Neuronal stem cell (in vitro differentiated cells): Measurements from ENCODE around the gene DPP8.

ENCODE experiments used
- DNase-seq: peaks from one replicate; pipeline ENCODE4 v3.0.0-alpha.2; 2013; ENCODE audit warnings: low spot score
- H2AFZ ChIP-seq: one replicate; pipeline ENCODE4 v1.6.1; 2013; ENCODE audit warnings: mild to moderate bottlenecking, low read length, inconsistent platforms
- H2AK5ac ChIP-seq: 2 replicates; pipeline ENCODE4 v1.6.1; 2013; ENCODE audit warnings: low read depth, mild to moderate bottlenecking, inconsistent platforms, low read length, moderate library complexity, mixed read lengths
- H2BK120ac ChIP-seq: 2 replicates; pipeline ENCODE4 v1.6.1; 2013; ENCODE audit warnings: low read depth, mild to moderate bottlenecking, inconsistent platforms, low read length, moderate library complexity, mixed read lengths
- H2BK12ac ChIP-seq: one replicate; pipeline ENCODE4 v1.6.1; 2013; ENCODE audit warnings: low read length, inconsistent platforms
- H2BK15ac ChIP-seq: 2 replicates; pipeline ENCODE4 v1.6.1; 2013; ENCODE audit warnings: mild to moderate bottlenecking, low read length, inconsistent platforms, mixed read lengths
- H2BK5ac ChIP-seq: one replicate; pipeline ENCODE4 v1.6.1; 2013; ENCODE audit warnings: inconsistent platforms, mild to moderate bottlenecking, low read length, moderate library complexity
- H3K14ac ChIP-seq: one replicate; pipeline ENCODE4 v1.6.1; 2013; ENCODE audit warnings: low read length, inconsistent platforms
- H3K18ac ChIP-seq: 2 replicates; pipeline ENCODE4 v1.6.1; 2013; ENCODE audit warnings: low read length, inconsistent platforms
- H3K23ac ChIP-seq: 2 replicates; pipeline ENCODE4 v1.6.1; 2013; ENCODE audit warnings: low read depth, mild to moderate bottlenecking, mixed read lengths, low read length, inconsistent platforms; ENCODE audit not compliant: poor library complexity
- H3K27ac ChIP-seq: replicated peaks from 3 replicates; pipeline ENCODE4 v1.5.1; 2013; ENCODE audit warnings: low read length, inconsistent platforms
- H3K27me3 ChIP-seq, 3 experiments: 2 replicates each; pipeline ENCODE4 v1.6.1; 2013; ENCODE audit warnings: low read length in 3 of 3, mild to moderate bottlenecking in 2 of 3, inconsistent platforms in 1 of 3, low read depth in 1 of 3, mixed read lengths in 1 of 3, moderate library complexity in 1 of 3; ENCODE audit not compliant: control insufficient read depth in 3 of 3, insufficient read depth in 3 of 3
- H3K36me3 ChIP-seq, 2 donors: replicated peaks in 1 of 2; 2 replicates each; pipeline ENCODE4 v1.6.1; 2013; ENCODE audit warnings: low read length in 2 of 2; ENCODE audit not compliant: control insufficient read depth in 2 of 2, insufficient read depth in 2 of 2
- H3K4ac ChIP-seq: 2 replicates; pipeline ENCODE4 v1.6.1; 2013; ENCODE audit warnings: inconsistent platforms, mild to moderate bottlenecking, low read length, moderate library complexity
- H3K4me1 ChIP-seq, 2 donors: 1 replicate in 1 of 2; 2 replicates in 1 of 2; pipeline ENCODE4 v1.6.1; 2013; ENCODE audit warnings: low read length in 2 of 2, low read depth in 1 of 2; ENCODE audit not compliant: control insufficient read depth in 2 of 2, insufficient read depth in 1 of 2
- H3K4me2 ChIP-seq: one replicate; pipeline ENCODE4 v1.6.1; 2013; ENCODE audit warnings: mild to moderate bottlenecking, low read length, inconsistent platforms; ENCODE audit not compliant: insufficient read depth, poor library complexity, severe bottlenecking
- H3K4me3 ChIP-seq, 2 donors: 2 replicates each; pipeline ENCODE4 v1.5.1; 2013; ENCODE audit warnings: low read length in 2 of 2, mild to moderate bottlenecking in 2 of 2, inconsistent platforms in 1 of 2, moderate library complexity in 1 of 2
- H3K79me1 ChIP-seq: one replicate; pipeline ENCODE4 v1.6.1; 2013; ENCODE audit warnings: low read depth, mild to moderate bottlenecking, inconsistent platforms, low read length, moderate library complexity
- H3K9ac ChIP-seq: one replicate; pipeline ENCODE4 v1.6.1; 2013; ENCODE audit warnings: mild to moderate bottlenecking, low read depth, low read length, inconsistent platforms; ENCODE audit not compliant: poor library complexity
- H3K9me3 ChIP-seq, 2 donors: replicated peaks in 1 of 2; 2 replicates each; pipeline versions ENCODE3 to v1.6.1; 2013; ENCODE audit warnings: low read length in 2 of 2, mild to moderate bottlenecking in 2 of 2, inconsistent platforms in 1 of 2, low read depth in 1 of 2, mixed read lengths in 1 of 2, moderate library complexity in 1 of 2; ENCODE audit not compliant: control insufficient read depth in 2 of 2, insufficient read depth in 1 of 2
- H4K8ac ChIP-seq: one replicate; pipeline ENCODE4 v1.6.1; 2013; ENCODE audit warnings: low read depth, mild to moderate bottlenecking, inconsistent platforms, low read length, moderate library complexity
- H4K91ac ChIP-seq: one replicate; pipeline ENCODE4 v1.6.1; 2013; ENCODE audit warnings: low read length, low read depth, mild to moderate bottlenecking, inconsistent platforms; ENCODE audit not compliant: poor library complexity
- WGBS, 2 donors: extraction: QIAGEN DNeasy Blood & Tissue Kit; methylation state at CpG; one replicate each; pipeline ENCODE4 v1.1.7; 2013; ENCODE audit warnings: missing lambda C conversion rate in 2 of 2, mixed read lengths in 1 of 2; ENCODE audit not compliant: insufficient read length in 2 of 2, insufficient replicate concordance in 1 of 2; ENCODE audit errors: extremely low coverage in 2 of 2; 5-methylcytosine and 5-hydroxymethylcytosine counted together

Gene DPP8

GRCh38 chr15:65420975-65421359, 96.5 kb downstream of the DPP8 start:
- Histone ChIP-seq H3K79me1 (peaks cover 7% of the 10 kb centered on the region), H3K4me3 (peak overlapping the region; percentile 65 to 92), H4K91ac (no peak overlapping the region), H3K4me1 (peaks cover 39 to 43% of the 10 kb centered on the region in 2 donors), H3K4ac (no peak overlapping the region), H2BK120ac (peak overlapping the region; percentile 33), H3K18ac (peak overlapping the region; percentile 95), H4K8ac (no peak overlapping the region), H3K9ac (peak overlapping the region; percentile 71), H2BK5ac (peak overlapping the region; percentile 1), H3K23ac (no peak overlapping the region), H3K14ac (no peak overlapping the region), H3K36me3 (peaks cover 0 to 16% of the 10 kb centered on the region in 2 donors), H3K27ac (peak overlapping the region; percentile 100), H2BK15ac (peak overlapping the region; percentile 57), H2AFZ (peak overlapping the region; percentile 92), H3K9me3 (no peaks in the 10 kb centered on the region), H3K27me3 (no peaks in the 10 kb centered on the region), H3K4me2 (peak overlapping the region; percentile 100), H2BK12ac (no peak overlapping the region), H2AK5ac (peak overlapping the region; percentile 23)
- DNase-seq, result no peak
- whole genome bisulfite sequencing, 2 donors, result no CpG with 5 or more reads among the region's 17 CpGs

GRCh38 chr15:65418596-65418995, 98.9 kb downstream of the DPP8 start:
- Histone ChIP-seq H3K79me1 (peaks cover 11% of the 10 kb centered on the region), H3K36me3 (peaks cover 0 to 16% of the 10 kb centered on the region in 2 donors), H3K4me3 (no peak overlapping the region), H2BK15ac (peak overlapping the region; percentile 10), H3K18ac (peak overlapping the region; percentile 73), H4K8ac (no peak overlapping the region), H3K27ac (no peak overlapping the region), H3K23ac (no peak overlapping the region), H3K9me3 (no peaks in the 10 kb centered on the region), H3K27me3 (no peaks in the 10 kb centered on the region), H2AK5ac (peak overlapping the region; percentile 41), H2BK5ac (peak overlapping the region; percentile 30), H2AFZ (no peak overlapping the region), H3K4ac (no peak overlapping the region), H3K4me1 (peaks cover 57 to 58% of the 10 kb centered on the region in 2 donors), H3K4me2 (no peak overlapping the region), H2BK12ac (no peak overlapping the region), H2BK120ac (no peak overlapping the region), H3K9ac (no peak overlapping the region), H4K91ac (no peak overlapping the region), H3K14ac (no peak overlapping the region)
- DNase-seq, result no peak
- no CpG with 5 or more reads among the region's 2 CpGs for WGBS, 2 donors

- peak overlapping the region; percentile 96 for H3K18ac ChIP-seq
- peak overlapping the region; percentile 43 for H2AK5ac ChIP-seq
- no peak overlapping the region for H3K9ac ChIP-seq
- H2BK15ac ChIP-seq, result no peak overlapping the region
- H3K4me3 ChIP-seq, result no peak overlapping the region
- no peak overlapping the region for H3K4ac ChIP-seq
- H3K4me2 ChIP-seq, result peak overlapping the region; percentile 47
- H4K91ac ChIP-seq, result peak overlapping the region; percentile 74
- H3K79me1 ChIP-seq, result peaks cover 4% of the 10 kb centered on the region
- H3K14ac ChIP-seq, result no peak overlapping the region
- H3K27me3 ChIP-seq, result no peaks in the 10 kb centered on the region
- H2BK5ac ChIP-seq, result peak overlapping the region; percentile 95
- H3K27ac ChIP-seq, result peak overlapping the region; percentile 99
- H2BK120ac ChIP-seq, result no peak overlapping the region
- peaks cover 54 to 58% of the 10 kb centered on the region in 2 donors for H3K4me1 ChIP-seq
- no peak overlapping the region for H4K8ac ChIP-seq
- DNase-seq, result peak; percentile 67
- H3K9me3 ChIP-seq, result no peaks in the 10 kb centered on the region
- peaks cover 0 to 16% of the 10 kb centered on the region in 2 donors for H3K36me3 ChIP-seq
- H3K23ac ChIP-seq, result peak overlapping the region; percentile 21
- peak overlapping the region; percentile 9 for H2AFZ ChIP-seq
- H2BK12ac ChIP-seq, result peak overlapping the region; percentile 97
- no CpG with 5 or more reads among the region's 8 CpGs for WGBS, 2 donors
Measured at GRCh38 chr15:65416845-65417416, 100.6 kb downstream of the DPP8 start.

DNA sequence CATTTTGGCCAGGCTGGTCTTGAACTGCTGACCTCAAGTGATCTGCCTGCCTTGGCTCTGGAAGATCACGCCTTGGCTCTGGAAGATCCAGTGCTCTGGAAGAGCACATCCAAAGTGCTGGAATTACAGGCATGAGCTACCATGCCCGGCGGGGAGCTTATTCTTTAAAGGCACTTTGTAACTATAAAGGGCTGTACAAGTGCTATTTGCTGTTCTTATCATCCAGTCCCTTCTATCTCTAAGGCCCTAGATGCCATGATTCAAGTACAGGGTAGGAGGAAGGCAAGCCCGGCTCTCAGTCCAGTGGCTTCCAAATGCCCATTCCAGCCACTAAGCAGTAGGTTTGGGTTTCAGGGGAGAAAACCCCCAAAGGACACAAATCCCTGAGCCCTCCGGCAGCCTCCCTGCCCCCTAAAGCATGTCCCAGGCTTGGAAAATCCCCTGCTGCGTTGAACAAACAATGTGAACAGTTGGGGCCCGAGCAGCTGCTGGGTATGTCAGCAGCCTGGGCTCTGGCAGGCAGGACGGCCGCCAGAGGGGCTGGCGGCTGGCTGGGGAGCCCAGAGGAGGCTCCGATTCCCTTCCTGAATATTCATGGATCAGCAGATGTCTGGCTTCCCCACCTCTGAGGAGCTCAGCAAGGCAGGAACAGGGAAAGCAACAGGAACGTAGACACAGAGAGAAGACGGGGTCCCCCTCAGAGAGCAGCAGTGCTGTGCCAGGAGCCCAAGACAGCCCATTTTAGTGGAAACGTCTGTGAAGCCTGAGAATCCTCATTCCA, 102.5 kb downstream of the DPP8 start:
- H3K9me3 ChIP-seq, result no peaks in the 10 kb centered on the region
- no peak overlapping the region for H3K4ac ChIP-seq
- H3K27ac ChIP-seq, result peak overlapping the region; percentile 95
- no CpG with 5 or more reads among the region's 14 CpGs for WGBS, 2 donors
- peak overlapping the region; percentile 49 for H3K4me2 ChIP-seq
- peak overlapping the region; percentile 63 for H3K9ac ChIP-seq
- peak overlapping the region; percentile 7 for H2AK5ac ChIP-seq
- H3K79me1 ChIP-seq, result peaks cover 9% of the 10 kb centered on the region
- peaks cover 48 to 66% of the 10 kb centered on the region in 2 donors for H3K4me1 ChIP-seq
- no peak overlapping the region for H2BK12ac ChIP-seq
- H2BK120ac ChIP-seq, result no peak overlapping the region
- H2BK15ac ChIP-seq, result no peak overlapping the region
- H4K91ac ChIP-seq, result no peak overlapping the region
- no peak overlapping the region for H4K8ac ChIP-seq
- H3K14ac ChIP-seq, result no peak overlapping the region
- H2BK5ac ChIP-seq, result peak overlapping the region; percentile 11
- H3K23ac ChIP-seq, result no peak overlapping the region
- peak; percentile 79 for DNase-seq
- H2AFZ ChIP-seq, result peak overlapping the region; percentile 13
- no peaks in the 10 kb centered on the region for H3K27me3 ChIP-seq
- no peak overlapping the region for H3K4me3 ChIP-seq
- peaks cover 0 to 24% of the 10 kb centered on the region in 2 donors for H3K36me3 ChIP-seq
- peak overlapping the region; percentile 86 for H3K18ac ChIP-seq
